Activated T-helper 1 cell treated with anti-CD3 and anti-CD28 coated beads, Interleukin-12 subunit alpha, Interleukin-12 subunit beta, Interleukin-2, Interleukin-4 antibody, amounts not matched to agents 30 ng/mL and 10 ng/mL and 1 ng/mL, durations not matched to agents 14 hours and 24 hours and 36 hours (primary cell): ENCODE measurements around the gene ZMPSTE24. TPM values are rescaled to one million over a fixed set of nuclear protein-coding genes. Genes with fewer than 3 reads are reported as not detected.
A peak's percentile ranks its signal among the peaks of the same experiment; 100 is the strongest.
"Not testable (repeated sequence)": the region's sequence is repeated elsewhere in the genome, so short reads cannot be mapped to it uniquely, and the experiment has no call there.

Source experiments
- DNase-seq: peaks from one replicate; pipeline ENCODE4 v3.0.0; 2021; ENCODE audit warnings: low spot score
- H3K27ac Mint-ChIP-seq: one replicate; pipeline ENCODE4 v1.8.0; 2021; ENCODE audit warnings: mild to moderate bottlenecking, mixed read lengths
- H3K27me3 Mint-ChIP-seq: one replicate; pipeline ENCODE4 v1.8.0; 2022; ENCODE audit warnings: mild to moderate bottlenecking, moderate library complexity, mixed read lengths; ENCODE audit not compliant: insufficient read depth
- H3K36me3 Mint-ChIP-seq: one replicate; pipeline ENCODE4 v1.8.0; 2021; ENCODE audit warnings: low read depth, mixed read lengths
- H3K4me1 Mint-ChIP-seq: one replicate; pipeline ENCODE4 v1.8.0; 2021; ENCODE audit warnings: low read depth, mixed read lengths
- H3K4me3 Mint-ChIP-seq: one replicate; pipeline ENCODE4 v1.8.0; 2021; ENCODE audit warnings: mild to moderate bottlenecking, moderate library complexity, mixed read lengths
- H3K9me3 Mint-ChIP-seq: one replicate; pipeline ENCODE4 v1.8.0; 2021; ENCODE audit warnings: mixed read lengths
- intact Hi-C: fragments of 100-400 bp; cut with micrococcal nuclease; formaldehyde crosslinking; loops from one replicate; pipeline ENCODE4 v1.15.1; 2024
- total RNA-seq: library from RNA; stranded (reverse); gene quantifications from 2 replicates; pipeline ENCODE4 v1.2.3, GENCODE V29; 2022

Gene ZMPSTE24
- total RNA-seq, 1 donor from 2014 or later = 50.2 TPM

DNA sequence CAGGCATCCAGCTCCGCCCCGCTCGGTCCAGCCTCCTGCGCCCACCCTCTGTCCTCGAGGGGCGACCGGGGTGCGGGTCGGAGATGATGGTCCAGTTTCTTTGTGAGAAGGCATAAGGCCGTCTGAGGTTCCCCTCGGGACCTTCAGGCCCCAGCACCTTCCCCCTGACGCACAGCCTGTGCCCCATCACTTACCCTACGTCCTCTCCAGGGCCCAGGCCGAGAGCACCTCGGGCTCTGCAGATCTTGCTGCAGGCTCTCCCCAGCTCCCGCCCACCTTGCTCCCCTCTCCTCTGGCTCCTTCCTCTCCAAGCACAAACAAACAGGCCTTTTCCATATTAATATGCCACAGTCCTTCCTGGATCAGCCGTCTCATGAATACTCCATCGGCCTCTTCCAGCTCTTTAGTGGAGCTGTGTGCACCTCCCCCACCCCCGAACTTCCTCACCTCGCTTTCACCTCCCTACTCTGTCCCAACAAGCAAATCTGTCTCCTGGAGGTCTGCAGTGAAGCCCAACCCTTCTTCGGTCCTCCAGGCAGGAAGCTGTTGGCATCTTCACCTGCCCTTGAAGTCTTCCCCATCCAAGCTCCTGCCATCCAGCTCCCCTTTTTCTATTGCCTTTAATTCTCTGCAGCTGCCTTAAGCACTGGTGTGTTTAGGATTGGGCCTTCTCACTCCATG lies 59.5 kb downstream of the ZMPSTE24 start:
- Mint-ChIP-seq H3K4me1 (peaks cover 41% of the 10 kb centered on the region), H3K27me3 (peaks cover 13% of the 10 kb centered on the region), H3K27ac (peak overlapping the region; percentile 58), H3K36me3 (peaks cover 10% of the 10 kb centered on the region), H3K9me3 (no peaks in the 10 kb centered on the region), H3K4me3 (peak overlapping the region; percentile 59)
- intact Hi-C loops = loop anchor here (2.0 to 5.0 kb wide), 3 partner anchors 87 to 220 kb away; partner anchors contain the start of gene PPT1
- DNase-seq = no peak

DNA sequence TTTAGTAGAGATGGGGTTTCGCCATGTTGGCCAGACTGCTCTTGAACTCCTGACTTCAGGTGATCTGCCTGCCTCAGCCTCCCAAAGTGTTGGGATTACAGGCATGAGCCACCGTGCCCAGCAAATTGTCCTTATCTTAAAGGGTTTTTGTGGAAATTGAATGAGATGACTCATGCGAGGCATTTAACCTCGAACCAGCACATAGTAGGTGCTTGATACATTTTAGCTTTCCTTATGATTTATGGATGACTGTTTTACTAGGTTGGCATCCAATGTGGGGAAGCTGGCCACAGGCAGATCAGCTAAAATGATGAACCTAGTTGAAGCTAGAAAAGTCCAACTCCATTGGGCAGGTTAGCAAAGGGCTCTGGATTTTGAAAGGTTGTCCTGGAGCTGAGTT lies 60.4 kb downstream of the ZMPSTE24 start:
- H3K4me3 Mint-ChIP-seq = peak overlapping the region; percentile 8
- peaks cover 13% of the 10 kb centered on the region for H3K27me3 Mint-ChIP-seq
- intact Hi-C loops = loop anchor here (5.0 kb wide), 2 partner anchors 96 to 221 kb away; partner anchors contain the start of gene PPT1
- peaks cover 32% of the 10 kb centered on the region for H3K4me1 Mint-ChIP-seq
- H3K9me3 Mint-ChIP-seq = no peaks in the 10 kb centered on the region
- H3K27ac Mint-ChIP-seq = no peak overlapping the region
- DNase-seq = no peak
- peaks cover 8% of the 10 kb centered on the region for H3K36me3 Mint-ChIP-seq

GRCh38 chr1:40318970-40319621 lies 61.1 kb downstream of the ZMPSTE24 start:
- H3K9me3 Mint-ChIP-seq = no peaks in the 10 kb centered on the region
- peak overlapping the region; percentile 27 for H3K27ac Mint-ChIP-seq
- peak overlapping the region; percentile 9 for H3K4me3 Mint-ChIP-seq
- H3K36me3 Mint-ChIP-seq = peaks cover 8% of the 10 kb centered on the region
- H3K4me1 Mint-ChIP-seq = peaks cover 27% of the 10 kb centered on the region
- DNase-seq = no peak
- intact Hi-C loops = loop anchor here (5.0 kb wide), 2 partner anchors 97 to 222 kb away; partner anchors contain the start of gene PPT1
- peaks cover 17% of the 10 kb centered on the region for H3K27me3 Mint-ChIP-seq

DNA sequence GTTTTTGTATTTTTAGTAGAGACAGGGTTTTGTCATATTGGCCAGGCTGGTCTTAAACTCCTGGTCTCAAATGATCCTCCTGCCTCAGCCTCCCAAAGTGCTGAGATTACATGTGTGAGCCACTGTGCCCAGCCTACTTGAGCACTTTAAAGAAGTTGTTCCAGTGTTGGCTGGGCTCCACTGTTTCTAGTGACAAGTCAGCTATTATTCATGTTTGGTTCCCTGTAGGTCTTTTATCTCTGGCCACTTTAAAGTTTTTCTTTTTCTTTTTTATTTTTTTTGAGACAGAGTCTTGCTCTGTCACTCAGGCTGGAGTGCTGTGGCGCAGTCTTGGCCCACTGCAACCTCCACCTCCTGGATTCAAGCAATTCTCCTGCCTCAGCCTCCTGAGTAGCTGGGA lies 73.4 kb downstream of the ZMPSTE24 start:
- H3K9me3 Mint-ChIP-seq, H3K36me3 Mint-ChIP-seq, H3K27ac Mint-ChIP-seq, H3K4me1 Mint-ChIP-seq, H3K27me3 Mint-ChIP-seq, DNase-seq, H3K4me3 Mint-ChIP-seq, intact Hi-C loops: not testable (repeated sequence)

DNA sequence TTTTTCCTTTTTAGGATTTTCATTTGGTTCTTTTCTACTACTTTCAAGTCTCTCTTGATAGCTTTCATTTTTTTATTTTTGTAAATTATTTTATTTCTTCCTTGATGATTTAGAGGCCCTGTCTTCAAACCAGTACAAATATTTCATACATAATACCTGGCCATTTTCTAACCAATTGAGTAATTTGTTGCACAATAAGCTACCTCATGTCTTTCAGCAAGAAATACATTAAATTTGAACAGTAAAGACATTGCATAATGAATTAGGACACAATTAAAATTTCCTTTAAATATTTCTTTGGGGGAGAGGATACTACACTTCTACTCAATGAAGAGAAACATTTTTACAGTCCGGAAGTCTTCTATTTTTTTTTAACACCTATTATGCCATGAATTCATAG lies 74.7 kb downstream of the ZMPSTE24 start:
- Mint-ChIP-seq H3K4me3 (no peak overlapping the region), H3K27me3 (peaks cover 5% of the 10 kb centered on the region), H3K9me3 (no peaks in the 10 kb centered on the region), H3K27ac (no peak overlapping the region), H3K36me3 (no peaks in the 10 kb centered on the region), H3K4me1 (no peaks in the 10 kb centered on the region)
- intact Hi-C loops = no loop called here
- DNase-seq = no peak

DNA sequence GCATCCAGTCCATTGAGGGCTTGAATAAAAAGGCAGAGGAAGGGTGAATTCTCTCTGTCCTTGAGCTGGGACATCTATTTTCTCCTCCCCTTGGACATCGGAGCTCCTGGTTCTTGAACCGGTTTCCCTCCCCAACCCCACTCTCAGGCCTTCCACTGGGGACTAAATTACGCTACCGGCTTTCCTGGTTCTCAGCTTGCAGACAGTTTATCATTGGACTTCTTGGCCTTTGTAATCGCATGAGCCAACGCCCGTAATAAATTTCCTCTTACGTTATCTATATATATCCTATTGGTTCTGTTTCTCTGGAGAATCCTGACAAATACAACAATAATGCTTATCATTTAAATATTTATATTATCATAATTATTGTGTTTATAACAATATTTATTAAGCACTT lies 79.4 kb downstream of the ZMPSTE24 start:
- peaks cover 41% of the 10 kb centered on the region for H3K4me1 Mint-ChIP-seq

DNA sequence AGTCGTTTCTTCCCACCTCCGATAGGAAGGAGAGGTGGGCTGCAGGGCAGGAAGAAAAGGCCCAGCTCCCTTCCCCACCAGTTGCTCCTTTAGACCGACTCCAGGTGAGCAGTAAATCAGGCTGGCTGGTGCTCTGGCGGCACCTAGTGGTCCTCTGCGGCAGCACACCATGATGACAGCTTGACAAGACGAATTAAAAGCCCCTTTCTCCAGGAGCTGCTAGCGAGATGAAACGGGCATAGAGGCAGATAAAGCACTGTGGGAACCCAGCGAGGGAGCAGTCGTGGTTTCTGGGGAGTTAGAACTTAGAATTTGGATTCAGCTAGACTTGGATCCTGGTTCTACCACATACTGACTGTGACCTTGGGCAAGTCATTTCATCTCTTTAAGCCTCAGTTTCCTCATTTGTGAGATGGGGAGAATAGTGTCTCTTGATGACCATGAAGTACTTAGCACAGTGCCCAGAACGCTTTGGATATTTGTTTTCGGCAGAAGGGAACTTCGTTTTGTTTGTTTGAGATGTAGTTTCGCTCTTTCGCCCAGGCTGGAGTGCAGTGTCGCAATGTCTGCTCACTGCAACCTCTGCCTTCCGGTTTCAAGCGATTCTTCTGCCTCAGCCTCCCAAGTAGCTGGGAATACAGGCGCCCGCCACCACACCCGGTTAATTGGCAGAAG lies 80.8 kb downstream of the ZMPSTE24 start:
- no peaks in the 10 kb centered on the region for H3K36me3 Mint-ChIP-seq
- peaks cover 53% of the 10 kb centered on the region for H3K4me1 Mint-ChIP-seq
- DNase-seq = peak; percentile 84

More for the DNA sequence above, 79.4 kb downstream of the ZMPSTE24 start:
- no peak overlapping the region for H3K27ac Mint-ChIP-seq
- no peaks in the 10 kb centered on the region for H3K27me3 Mint-ChIP-seq
- H3K4me3 Mint-ChIP-seq = no peak overlapping the region
- no peaks in the 10 kb centered on the region for H3K9me3 Mint-ChIP-seq
- no peaks in the 10 kb centered on the region for H3K36me3 Mint-ChIP-seq
- intact Hi-C loops = no loop called here
- no peak for DNase-seq

DNA sequence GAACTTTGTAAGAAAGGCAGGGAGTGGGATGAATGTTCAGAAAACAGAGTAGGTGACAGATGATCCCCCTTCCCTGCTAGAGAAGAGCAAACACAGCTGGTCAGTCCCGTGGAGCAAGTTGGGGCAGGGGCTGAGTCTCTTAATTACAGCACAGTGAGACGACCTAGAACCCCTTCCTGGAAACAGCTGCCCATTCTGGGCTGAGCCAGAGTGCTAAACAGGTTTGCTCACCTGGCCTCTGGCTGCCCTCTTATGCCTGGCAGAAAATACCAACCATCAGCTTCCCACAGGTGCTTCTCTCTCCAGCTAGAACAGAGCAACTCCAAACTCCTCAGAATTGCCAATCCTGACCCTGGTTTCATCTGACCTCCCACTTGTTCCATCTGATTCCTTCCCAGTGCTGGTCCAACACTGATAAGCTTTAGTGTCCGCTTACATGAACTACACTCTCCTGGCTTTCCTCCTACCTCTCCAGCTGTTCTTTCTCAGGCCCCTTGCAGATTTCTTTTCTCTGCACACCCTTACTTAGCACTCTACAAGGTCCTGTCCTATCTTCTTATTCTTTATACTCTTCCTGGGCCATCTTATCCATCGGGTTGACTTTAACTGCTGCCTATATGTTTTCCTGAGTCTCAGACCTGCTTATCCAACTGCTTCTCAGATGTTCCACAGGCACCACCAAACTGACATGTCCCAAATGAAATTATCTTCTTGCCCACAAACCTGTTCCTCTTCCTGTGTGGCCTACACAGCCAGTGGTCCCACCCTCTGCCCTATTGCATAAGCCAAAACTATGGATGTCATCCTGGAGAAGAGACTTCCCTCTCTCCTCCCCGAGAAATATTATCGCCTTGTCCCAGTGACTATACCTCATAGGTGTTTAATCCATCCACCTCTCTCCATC lies 81.6 kb downstream of the ZMPSTE24 start:
- Mint-ChIP-seq H3K27me3 (no peaks in the 10 kb centered on the region), H3K36me3 (no peaks in the 10 kb centered on the region), H3K9me3 (no peaks in the 10 kb centered on the region), H3K4me3 (peak overlapping the region; percentile 4), H3K27ac (peak overlapping the region; percentile 72), H3K4me1 (peaks cover 61% of the 10 kb centered on the region)
- intact Hi-C loops = loop anchor here (2.0 to 5.0 kb wide), 4 partner anchors 83 to 242 kb away; partner anchors contain the start of genes PPT1 and RLF
- no peak for DNase-seq

More for the DNA sequence above, 80.8 kb downstream of the ZMPSTE24 start:
- intact Hi-C loops = loop anchor here (1.0 to 2.0 kb wide), 8 partner anchors 24 to 255 kb away; partner anchors contain the start of gene RLF
- Mint-ChIP-seq H3K27ac (peak overlapping the region; percentile 75), H3K27me3 (no peaks in the 10 kb centered on the region), H3K9me3 (no peaks in the 10 kb centered on the region), H3K4me3 (peak overlapping the region; percentile 38)

- intact Hi-C loops = loop anchor here (1.0 to 5.0 kb wide), 4 partner anchors 45 to 244 kb away; partner anchors contain the start of gene PPT1
- Mint-ChIP-seq H3K36me3 (no peaks in the 10 kb centered on the region), H3K9me3 (no peaks in the 10 kb centered on the region), H3K27me3 (no peaks in the 10 kb centered on the region), H3K27ac (peak overlapping the region; percentile 99), H3K4me3 (peak overlapping the region; percentile 77), H3K4me1 (peaks cover 70% of the 10 kb centered on the region)
- DNase-seq = no peak
Observed at GRCh38 chr1:40341491-40342380, 83.7 kb downstream of the ZMPSTE24 start.

- peak; percentile 29 for DNase-seq
- H3K4me1 Mint-ChIP-seq = peaks cover 70% of the 10 kb centered on the region
- peak overlapping the region; percentile 77 for H3K4me3 Mint-ChIP-seq
- peak overlapping the region; percentile 99 for H3K27ac Mint-ChIP-seq
- intact Hi-C loops = loop anchor here (1.0 to 5.0 kb wide), 2 partner anchors 62 to 245 kb away; partner anchors contain the start of gene PPT1
- not testable (repeated sequence) for H3K36me3 Mint-ChIP-seq, H3K27me3 Mint-ChIP-seq, H3K9me3 Mint-ChIP-seq
Observed at GRCh38 chr1:40342381-40342717, 84.3 kb downstream of the ZMPSTE24 start.
